Ovary (tissue), 10 donors: ENCODE data around the gene C1QL4. TPM values are rescaled to one million over a fixed set of nuclear protein-coding genes. Genes with fewer than 3 reads are reported as not detected.
"Not testable (repeated sequence)": the region's sequence is repeated elsewhere in the genome, so short reads cannot be mapped to it uniquely, and the experiment has no call there.

Experiments
- DNase-seq, 5 donors: peaks; one replicate each; pipeline ENCODE4 v3.0.0-alpha.2; 2019 to 2020
- H3K27ac ChIP-seq, 2 donors: fragments of 200-600 bp; one replicate each; pipeline versions ENCODE4 v1.5.1 to v1.8.0; 2019 to 2022
- H3K27me3 ChIP-seq: fragments of 200-600 bp; one replicate; pipeline ENCODE4 v1.8.0; 2022
- H3K36me3 ChIP-seq: fragments of 200-600 bp; sonication (generic); one replicate; pipeline ENCODE4 v1.5.1; 2019
- H3K4me1 ChIP-seq: one replicate; pipeline ENCODE4 v1.8.1; 2013; ENCODE audit warnings: mild to moderate bottlenecking, moderate library complexity; ENCODE audit not compliant: insufficient read depth
- H3K4me3 ChIP-seq: fragments of 200-600 bp; sonication (generic); one replicate; pipeline ENCODE4 v1.5.1; 2017
- H3K9me3 ChIP-seq, 2 donors: fragments of 200-600 bp in 1 of 2; sonication (generic) in 1 of 2; one replicate each; pipeline versions ENCODE4 v1.5.1 to v1.8.1; 2013 to 2019; ENCODE audit warnings: mild to moderate bottlenecking in 1 of 2, moderate library complexity in 1 of 2
- CTCF ChIP-seq, 3 donors: fragments of 450-650 bp in 2 of 3; fragments of 200-600 bp in 1 of 3; IDR thresholded peaks; one replicate each; pipeline versions ENCODE4 v1.5.1 to v1.8.0; 2016 to 2022; ENCODE audit warnings: antibody characterized with exemption in 3 of 3, mild to moderate bottlenecking in 1 of 3
- EP300 ChIP-seq: sonication (generic); formaldehyde crosslinking; IDR thresholded peaks from one replicate; pipeline ENCODE4 v1.6.1; 2017; ENCODE audit warnings: antibody characterized with exemption
- POLR2A ChIP-seq: fragments of 450-650 bp; IDR thresholded peaks from one replicate; pipeline ENCODE4 v1.6.1; 2017; ENCODE audit warnings: antibody characterized with exemption, mild to moderate bottlenecking, moderate library complexity
- WGBS, 3 donors: extraction: QIAGEN DNeasy Blood & Tissue Kit in 1 of 3; methylation state at CpG; one replicate each; pipeline versions ENCODE4 v1.1.5 to v1.1.7; 2013 to 2017; 5-methylcytosine and 5-hydroxymethylcytosine counted together
- intact Hi-C, 4 donors: fragments of 100-400 bp; cut with DNase I; formaldehyde crosslinking; loops; one replicate each; pipeline versions ENCODE4 v1.11.0 to v1.15.1; 2022 to 2023
- long read RNA-seq, 3 donors: library from polyadenylated mRNA in 2 of 3; unstranded in 2 of 3; transcript quantifications; one replicate each; pipeline ENCODE4 v2.0.0 and lab custom pipeline, GENCODE V29; 2021 to 2026
- polyA plus RNA-seq, 2 donors: library from polyadenylated mRNA; stranded (reverse); fragments of 200-250 nt in 1 of 2; fragments of 350-450 nt in 1 of 2; fragmentation: Illumina TruSeq in 1 of 2; extraction: RNeasy Lipid Tissue Mini Kit (QIAGEN cat#74804) in 1 of 2; gene quantifications; one replicate each; pipeline ENCODE4 v1.2.3, GENCODE V29; 2013 to 2014
- total RNA-seq, 7 donors: library from RNA; depleted of rRNA in 2 of 7; stranded (reverse); fragments of >200 nt in 2 of 7; fragmentation: NEBNext Ultra II Directional in 3 of 7; extraction: Animal tissue kit (Norgen Biotek cat#: 25700) in 3 of 7; gene quantifications; one replicate each; pipeline versions ENCODE4 v1.1.0 to v1.2.4, GENCODE V29; 2016 to 2023
- donor health status: DM: no; HTN: no; CAD: no; lungs with moderate emphysema.
- donor health status: DM: no; HTN: no; CAD: no.
- donor health status: Bipolar disorder and iron deficiency.
- donor health status: DM: yes; HTN: yes; CAD: no.
- donor health status: DM: no; HTN: no; CAD: no.
- donor health status: DM: yes; HTN: yes; CAD: no.

The C1QL4 gene
- not detected for total RNA-seq
- polyA plus RNA-seq, result not detected
- long read RNA-seq, donor 1, result 0 reads
- long read RNA-seq, donor 2, result 0 reads
- long read RNA-seq, donor 3, result 0 reads

- peak within 1 kb of the TSS; percentile 15 for H3K4me3 ChIP-seq
- no peaks in the 10 kb centered on the region for H3K27me3 ChIP-seq
- WGBS, 3 donors, result 1 to 2% (median 2%) methylated on average over 47 to 65 of the region's 65 CpGs
- TF ChIP-seq EP300, result no peak
- no peak for TF ChIP-seq POLR2A
- peak; percentile 41 to 89 (median 68) for TF ChIP-seq CTCF (IDR thresholded peaks at IDR 0.05)
- no peaks in the 10 kb centered on the region for H3K4me1 ChIP-seq
- no peak within 1 kb of the TSS for H3K27ac ChIP-seq
- no peaks in the 10 kb centered on the region for H3K9me3 ChIP-seq
- intact Hi-C loops, result loop anchor here in 1 of 4 donors (5.0 kb wide), 1 partner anchor 40 kb away; the partner anchor contains the start of gene PRPH
- H3K36me3 ChIP-seq, result no peaks in the 10 kb centered on the region
- DNase-seq, result peak; percentile 68 to 89 (median 80)
Observed at GRCh38 chr12:49336645-49337584, at the start of gene C1QL4. Gene C1QL4, minus strand, starts transcription at chr12:49337188. Its CDS starts 711 bp downstream, at chr12:49336477.

GRCh38 chr12:49380184-49380583, 43.2 kb upstream of the C1QL4 start:
- H3K4me1 ChIP-seq, intact Hi-C loops, DNase-seq, H3K9me3 ChIP-seq, H3K4me3 ChIP-seq, H3K27ac ChIP-seq, H3K27me3 ChIP-seq, H3K36me3 ChIP-seq: not testable (repeated sequence)
- WGBS, 3 donors, result 95 to 98% (median 96%) methylated on average over 9 of the region's 9 CpGs

- no peak for DNase-seq
- 84 to 89% (median 86%) methylated on average over 2 of the region's 2 CpGs for WGBS, 3 donors
- TF ChIP-seq POLR2A, result no peak
- TF ChIP-seq CTCF (IDR thresholded peaks at IDR 0.05), result no peak
- no peak for TF ChIP-seq EP300
- no peaks in the 10 kb centered on the region for H3K4me1 ChIP-seq
- no peaks in the 10 kb centered on the region for H3K27me3 ChIP-seq
- intact Hi-C loops, result no loop called here
- H3K4me3 ChIP-seq, result no peak overlapping the region
- no peak overlapping the region for H3K27ac ChIP-seq
- H3K9me3 ChIP-seq, result no peaks in the 10 kb centered on the region
- no peaks in the 10 kb centered on the region for H3K36me3 ChIP-seq
Observed at GRCh38 chr12:49377386-49377785, 40.4 kb upstream of the C1QL4 start.

- H3K9me3 ChIP-seq, result no peaks in the 10 kb centered on the region
- DNase-seq, result no peak
- 93 to 100% (median 94%) methylated on average over 1 of the region's 1 CpG for WGBS, 3 donors
- H3K27ac ChIP-seq, result no peak overlapping the region
- no peaks in the 10 kb centered on the region for H3K36me3 ChIP-seq
- H3K27me3 ChIP-seq, result no peaks in the 10 kb centered on the region
- no peak overlapping the region for H3K4me3 ChIP-seq
- no peak for TF ChIP-seq CTCF (IDR thresholded peaks at IDR 0.05)
- TF ChIP-seq POLR2A, result no peak
- TF ChIP-seq EP300, result no peak
- peaks cover 3% of the 10 kb centered on the region for H3K4me1 ChIP-seq
- intact Hi-C loops, result no loop called here
Observed at GRCh38 chr12:49375406-49375805, 38.4 kb upstream of the C1QL4 start.

- Histone ChIP-seq H3K27me3 (no peaks in the 10 kb centered on the region), H3K9me3 (no peaks in the 10 kb centered on the region), H3K36me3 (no peaks in the 10 kb centered on the region), H3K4me3 (no peak overlapping the region), H3K4me1 (peaks cover 10% of the 10 kb centered on the region), H3K27ac (no peak overlapping the region)
- WGBS, 3 donors, result 90 to 94% (median 90%) methylated on average over 6 of the region's 6 CpGs
- TF ChIP-seq POLR2A (no peak), EP300 (no peak), CTCF (IDR thresholded peaks at IDR 0.05) (no peak)
- intact Hi-C loops, result no loop called here
- DNase-seq, result no peak
Observed at GRCh38 chr12:49370539-49370938, 33.6 kb upstream of the C1QL4 start.
